HepG2 (cell line): ENCODE data around the gene GRAMD2A. TPM values are rescaled to one million over a fixed set of nuclear protein-coding genes. Genes with fewer than 3 reads are reported as not detected.

Experiments used
- ADNP ChIP-seq: sonication (generic); formaldehyde crosslinking; IDR thresholded peaks from 2 replicates; pipeline ENCODE4 v1.4.0; 2020; ENCODE audit warnings: missing genetic modification reagents
- AHR ChIP-seq: IDR thresholded peaks from 2 replicates; pipeline ENCODE4 v1.6.1; 2018; ENCODE audit warnings: missing genetic modification reagents, missing compliant biosample characterization
- ELF1 ChIP-seq: sonication (generic); formaldehyde crosslinking; IDR thresholded peaks from 2 replicates; pipeline ENCODE4 v1.4.0; 2020; ENCODE audit warnings: missing genetic modification reagents
- FLYWCH1 ChIP-seq: sonication (generic); formaldehyde crosslinking; IDR thresholded peaks from 2 replicates; pipeline ENCODE4 v1.8.1; 2023; ENCODE audit warnings: mild to moderate bottlenecking, missing genetic modification reagents
- FOXA1 ChIP-seq, 2 experiments: fragments of 450-650 bp in 1 of 2; sonication (generic) in 1 of 2; formaldehyde crosslinking in 1 of 2; IDR thresholded peaks; 2 replicates each; pipeline versions ENCODE4 v1.4.0 to v1.6.1; 2016 to 2020; ENCODE audit warnings: missing genetic modification reagents in 1 of 2
- GTF3A ChIP-seq: sonication (generic); formaldehyde crosslinking; conservative IDR thresholded peaks from 2 replicates; pipeline ENCODE4 v1.4.0; 2020; ENCODE audit warnings: mild to moderate bottlenecking, missing genetic modification reagents
- HNRNPL ChIP-seq: fragments of 200-400 bp; formaldehyde crosslinking; IDR thresholded peaks from 2 replicates; pipeline ENCODE4 v1.6.1; 2017; ENCODE audit warnings: mild to moderate bottlenecking, low read depth, low read length
- IKZF1 ChIP-seq: fragments of 450-650 bp; IDR thresholded peaks from 2 replicates; pipeline ENCODE4 v1.7.1; 2016
- KDM5A ChIP-seq: fragments of 200-600 bp; sonication (generic); IDR thresholded peaks from 2 replicates; pipeline ENCODE4 v1.7.0; 2018; ENCODE audit warnings: antibody characterized with exemption, mild to moderate bottlenecking, low read length, borderline replicate concordance
- KMT2A ChIP-seq: sonication (generic); formaldehyde crosslinking; IDR thresholded peaks from 2 replicates; pipeline ENCODE4 v1.4.0; 2020; ENCODE audit warnings: missing genetic modification reagents
- MEIS1 ChIP-seq: sonication (generic); formaldehyde crosslinking; IDR thresholded peaks from 2 replicates; pipeline ENCODE4 v1.9.0; 2021; ENCODE audit warnings: mild to moderate bottlenecking, missing genetic modification reagents, moderate library complexity, borderline replicate concordance
- MYNN ChIP-seq: sonication (generic); formaldehyde crosslinking; IDR thresholded peaks from 2 replicates; pipeline ENCODE4 v1.4.0; 2020; ENCODE audit warnings: mild to moderate bottlenecking, low read depth, missing genetic modification reagents
- RAD21 ChIP-seq: fragments of 450-650 bp; formaldehyde crosslinking; IDR thresholded peaks from 2 replicates; pipeline ENCODE4 v1.5.0; 2020; ENCODE audit warnings: mild to moderate bottlenecking
- SATB2 ChIP-seq: sonication (generic); formaldehyde crosslinking; IDR thresholded peaks from 2 replicates; pipeline ENCODE4 v1.5.0; 2020; ENCODE audit warnings: missing genetic modification reagents
- SCMH1 ChIP-seq: sonication (generic); formaldehyde crosslinking; IDR thresholded peaks from 2 replicates; pipeline ENCODE4 v1.9.0; 2021; ENCODE audit warnings: missing genetic modification reagents, mild to moderate bottlenecking, borderline replicate concordance
- TARDBP ChIP-seq: sonication (generic); formaldehyde crosslinking; IDR thresholded peaks from 2 replicates; pipeline ENCODE4 v1.8.0; 2022; ENCODE audit warnings: mild to moderate bottlenecking, missing genetic modification reagents
- TBP ChIP-seq: sonication (generic); formaldehyde crosslinking; IDR thresholded peaks from 2 replicates; pipeline ENCODE4 v1.5.0; 2020; ENCODE audit warnings: missing genetic modification reagents
- ZFP37 ChIP-seq: sonication (generic); formaldehyde crosslinking; IDR thresholded peaks from 2 replicates; pipeline ENCODE4 v1.4.0; 2020; ENCODE audit warnings: missing genetic modification reagents, borderline replicate concordance
- ZIK1 ChIP-seq: sonication (generic); formaldehyde crosslinking; IDR thresholded peaks from 2 replicates; pipeline ENCODE4 v1.5.0; 2020; ENCODE audit warnings: mild to moderate bottlenecking, low read depth, missing genetic modification reagents, borderline replicate concordance
- ZNF512B ChIP-seq: sonication (generic); formaldehyde crosslinking; IDR thresholded peaks from 2 replicates; pipeline ENCODE4 v1.5.1; 2020; ENCODE audit warnings: missing genetic modification reagents, mild to moderate bottlenecking, borderline replicate concordance
- ZNF775 ChIP-seq: sonication (generic); formaldehyde crosslinking; IDR thresholded peaks from 2 replicates; pipeline ENCODE4 v1.4.0; 2020; ENCODE audit warnings: missing genetic modification reagents, mild to moderate bottlenecking, moderate library complexity, borderline replicate concordance
- ZZZ3 ChIP-seq: sonication (generic); formaldehyde crosslinking; IDR thresholded peaks from 2 replicates; pipeline ENCODE4 v1.4.0; 2020; ENCODE audit warnings: missing genetic modification reagents, mild to moderate bottlenecking, borderline replicate concordance
- polyA plus RNA-seq, 8 experiments: library from polyadenylated mRNA; depleted of rRNA in 3 of 8; stranded (reverse) in 7 of 8; unstranded in 1 of 8; fragments of >200 nt; fragmentation: Illumina TruSeq in 4 of 8; extraction: Trizol in 4 of 8; gene quantifications; 2 replicates each; pipeline versions ENCODE4 v1.2.1 to v1.2.3, GENCODE V29; 2011 to 2016; ENCODE audit warnings: low read depth in 4 of 8, missing spikeins in 1 of 8, mixed read lengths in 1 of 8; ENCODE audit not compliant: insufficient read depth in 1 of 8
- total RNA-seq, 5 experiments: library from RNA; depleted of rRNA; stranded (reverse); fragments of >200 nt; fragmentation: Illumina TruSeq; extraction: Trizol; gene quantifications; 2 replicates each; pipeline ENCODE4 v1.2.3, GENCODE V29; 2016; ENCODE audit warnings: low read depth in 1 of 5
- TF ChIP-seq, protein P1 (sequence below): sonication (generic); formaldehyde crosslinking; IDR thresholded peaks from 2 replicates; pipeline ENCODE4 v1.4.0; 2020; ENCODE audit warnings: missing genetic modification reagents
- TF ChIP-seq, protein P2 (sequence below): sonication (generic); formaldehyde crosslinking; IDR thresholded peaks from 2 replicates; pipeline ENCODE4 v1.4.0; 2020; ENCODE audit warnings: low read depth, mild to moderate bottlenecking, missing genetic modification reagents

The GRAMD2A gene
- total and polyA plus RNA-seq, 2 of the 13 experiments (the other 11 are each of a cell fraction or from before 2014, with no cell fraction given): 0.04 TPM; not detected in 1

DNA sequence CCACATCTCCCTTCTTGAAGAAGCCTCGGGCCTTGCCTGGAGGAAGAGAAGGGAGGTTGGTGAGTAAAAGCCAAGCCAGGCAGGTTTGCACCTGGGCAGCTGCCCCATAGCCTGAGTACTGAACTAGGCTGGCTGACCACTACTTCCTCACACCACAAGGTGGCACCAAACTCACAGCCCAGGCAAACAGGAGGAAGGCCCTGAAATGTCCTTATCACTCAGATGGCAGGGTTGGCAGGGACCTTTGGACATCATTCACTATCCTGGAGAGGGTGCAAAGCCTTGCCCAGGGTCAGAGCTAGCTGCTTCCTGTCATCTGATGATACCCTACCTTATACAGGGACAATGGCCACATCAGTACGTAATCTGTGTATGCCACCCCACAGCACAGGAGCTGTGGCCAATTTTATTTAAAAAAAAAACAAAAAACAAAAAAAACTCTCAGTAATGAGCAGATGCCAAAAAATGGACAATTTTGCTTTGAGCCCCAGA lies 2.2 kb upstream of the GRAMD2A start (continued):
- no peak for TF ChIP-seq ZNF512B (CRISPR knock-in tag)
- TF ChIP-seq ZNF775: no peak
- TF ChIP-seq, protein P1, sequence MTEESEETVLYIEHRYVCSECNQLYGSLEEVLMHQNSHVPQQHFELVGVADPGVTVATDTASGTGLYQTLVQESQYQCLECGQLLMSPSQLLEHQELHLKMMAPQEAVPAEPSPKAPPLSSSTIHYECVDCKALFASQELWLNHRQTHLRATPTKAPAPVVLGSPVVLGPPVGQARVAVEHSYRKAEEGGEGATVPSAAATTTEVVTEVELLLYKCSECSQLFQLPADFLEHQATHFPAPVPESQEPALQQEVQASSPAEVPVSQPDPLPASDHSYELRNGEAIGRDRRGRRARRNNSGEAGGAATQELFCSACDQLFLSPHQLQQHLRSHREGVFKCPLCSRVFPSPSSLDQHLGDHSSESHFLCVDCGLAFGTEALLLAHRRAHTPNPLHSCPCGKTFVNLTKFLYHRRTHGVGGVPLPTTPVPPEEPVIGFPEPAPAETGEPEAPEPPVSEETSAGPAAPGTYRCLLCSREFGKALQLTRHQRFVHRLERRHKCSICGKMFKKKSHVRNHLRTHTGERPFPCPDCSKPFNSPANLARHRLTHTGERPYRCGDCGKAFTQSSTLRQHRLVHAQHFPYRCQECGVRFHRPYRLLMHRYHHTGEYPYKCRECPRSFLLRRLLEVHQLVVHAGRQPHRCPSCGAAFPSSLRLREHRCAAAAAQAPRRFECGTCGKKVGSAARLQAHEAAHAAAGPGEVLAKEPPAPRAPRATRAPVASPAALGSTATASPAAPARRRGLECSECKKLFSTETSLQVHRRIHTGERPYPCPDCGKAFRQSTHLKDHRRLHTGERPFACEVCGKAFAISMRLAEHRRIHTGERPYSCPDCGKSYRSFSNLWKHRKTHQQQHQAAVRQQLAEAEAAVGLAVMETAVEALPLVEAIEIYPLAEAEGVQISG (CRISPR knock-in tag): peak; percentile 11; the same call in 1 of the 2 replicates
- TF ChIP-seq GTF3A: no peak
- 0 out of 2 replicates have a peak, but pooled peaks have one; percentile 2 for TF ChIP-seq ZIK1 (CRISPR knock-in tag)
- no peak for TF ChIP-seq ADNP (CRISPR knock-in tag)
- no peak for TF ChIP-seq HNRNPL
- TF ChIP-seq SATB2 (CRISPR knock-in tag): no peak
- TF ChIP-seq TARDBP (CRISPR knock-in tag): no peak; the same call in 1 of the 2 replicates
- TF ChIP-seq ZZZ3 (CRISPR knock-in tag): no peak
- TF ChIP-seq ELF1 (CRISPR knock-in tag): 0 out of 2 replicates have a peak, but pooled peaks have one; percentile 28
- TF ChIP-seq SCMH1 (CRISPR knock-in tag): no peak
- TF ChIP-seq, protein P2, sequence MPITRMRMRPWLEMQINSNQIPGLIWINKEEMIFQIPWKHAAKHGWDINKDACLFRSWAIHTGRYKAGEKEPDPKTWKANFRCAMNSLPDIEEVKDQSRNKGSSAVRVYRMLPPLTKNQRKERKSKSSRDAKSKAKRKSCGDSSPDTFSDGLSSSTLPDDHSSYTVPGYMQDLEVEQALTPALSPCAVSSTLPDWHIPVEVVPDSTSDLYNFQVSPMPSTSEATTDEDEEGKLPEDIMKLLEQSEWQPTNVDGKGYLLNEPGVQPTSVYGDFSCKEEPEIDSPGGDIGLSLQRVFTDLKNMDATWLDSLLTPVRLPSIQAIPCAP (CRISPR knock-in tag): no peak
- no peak for TF ChIP-seq MEIS1
- TF ChIP-seq RAD21 (CRISPR knock-in tag): peak; percentile 90
- TF ChIP-seq KMT2A: no peak
- no peak for TF ChIP-seq IKZF1
- TF ChIP-seq MYNN (CRISPR knock-in tag): no peak
- TF ChIP-seq AHR (CRISPR knock-in tag): no peak
- no peak for TF ChIP-seq TBP (CRISPR knock-in tag)
- no peak for TF ChIP-seq FOXA1 (IDR thresholded peaks at IDR 0.05)
- TF ChIP-seq FOXA1 (CRISPR knock-in tag; IDR thresholded peaks at IDR 0.05): no peak
- no peak for TF ChIP-seq ZFP37 (CRISPR knock-in tag)
- TF ChIP-seq FLYWCH1: no peak
- TF ChIP-seq KDM5A: no peak
